Motor neuron (in vitro differentiated cells): ENCODE results near the gene FADS1. TPM values are rescaled to one million over a fixed set of nuclear protein-coding genes. Genes with fewer than 3 reads are reported as not detected.

Source experiments
- ATAC-seq, 8 experiments: fragments of 200-7000 bp; cut with Tn5 transposase; replicated peaks in 6 of 8; 2 replicates each; pipeline ENCODE4 v1.8.0; 2021; ENCODE audit warnings: mild to moderate bottlenecking in 8 of 8, moderate library complexity in 8 of 8
- H3K27ac ChIP-seq, 2 donors: fragments of 250-450 bp; sonication (Bioruptor Pico); 2 replicates each; pipeline ENCODE4 v1.9.0; 2021; ENCODE audit warnings: antibody characterized with exemption in 2 of 2, mild to moderate bottlenecking in 2 of 2, moderate library complexity in 1 of 2
- H3K4me1 ChIP-seq, 2 donors: fragments of 250-450 bp; sonication (Bioruptor Pico); replicated peaks in 1 of 2; 2 replicates each; pipeline ENCODE4 v1.6.1; 2021; ENCODE audit warnings: antibody characterized with exemption in 2 of 2, mild to moderate bottlenecking in 2 of 2, moderate library complexity in 1 of 2
- H3K4me3 ChIP-seq, 5 donors: fragments of 250-450 bp; sonication (Bioruptor Pico); 2 replicates each; pipeline ENCODE4 v1.9.0; 2021; ENCODE audit warnings: antibody characterized with exemption in 5 of 5, mild to moderate bottlenecking in 5 of 5, moderate library complexity in 4 of 5
- WGBS, 10 experiments: fragments of 450-650 bp; shearing (Covaris generic); methylation state at CpG; one replicate each; pipeline ENCODE4 v1.0.0; 2022; 5-methylcytosine and 5-hydroxymethylcytosine counted together
- in situ Hi-C, 9 experiments: fragments of 400-800 bp; cut with MboI; loops; one replicate each; pipeline ENCODE4 v1.15.0; 2021; ENCODE audit warnings: low sequenced_read_pairs in 9 of 9, low pct_unique_long_range_greater_than_20kb in 2 of 9; ENCODE audit not compliant: unreplicated experiment in 9 of 9
- total RNA-seq, 8 experiments: library from RNA; unstranded; fragments of 300-600 nt; gene quantifications; 2 replicates each; pipeline versions ENCODE4 v1.2.3 to v1.2.4, GENCODE V29; 2022

Gene FADS1
- total RNA-seq, 8 experiments from 2014 or later = 55.0 to 165 (median 116) TPM

DNA sequence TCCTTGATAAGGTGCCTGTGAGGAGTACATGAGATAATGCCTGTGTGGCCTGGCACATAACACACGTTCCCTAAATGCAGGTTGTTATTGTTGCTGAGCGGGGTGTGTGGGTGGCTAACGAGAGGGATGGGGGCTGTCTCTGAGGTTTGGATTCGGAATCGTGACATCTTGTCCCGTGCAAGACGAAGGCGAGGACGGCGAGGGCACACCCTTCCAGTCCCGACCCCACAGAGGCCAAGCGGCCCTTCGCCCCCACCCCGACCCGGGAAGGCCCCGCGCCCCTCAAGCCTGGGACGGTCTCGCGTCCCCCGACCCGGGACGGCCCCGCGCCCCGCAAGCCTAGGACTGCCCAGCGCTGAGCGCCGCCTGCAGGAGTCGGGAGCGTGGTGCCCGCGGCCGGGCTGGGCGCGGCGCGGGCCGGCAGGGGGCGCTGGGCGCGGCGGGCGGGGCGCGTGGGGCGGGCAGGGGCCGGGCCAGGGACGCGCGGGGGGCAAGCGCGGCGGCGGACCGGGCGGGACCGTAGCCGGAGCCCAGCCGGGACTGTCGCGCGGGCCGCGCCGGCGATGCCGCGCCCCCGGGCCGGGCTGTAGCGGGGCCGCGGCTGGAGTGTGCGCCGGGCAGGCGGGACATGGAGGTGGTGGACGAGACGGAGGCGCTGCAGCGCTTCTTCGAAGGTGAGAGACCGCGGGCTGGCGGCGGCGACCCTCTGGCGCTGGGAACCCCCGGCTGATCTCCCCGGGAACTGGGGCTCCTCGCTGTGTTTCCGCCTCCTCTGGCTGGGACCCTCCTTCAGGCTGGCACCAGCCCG is 64.5 kb downstream of the FADS1 start, which contains the start of gene MYRF:
MYRF (plus strand) TSS at position 520 of the 808 bp plus-strand sequence; CDS start at position 629, 109 bp downstream.
- peak; percentile 60 to 93 (median 70) for ATAC-seq
- WGBS, 10 experiments = 0 to 20% (median 10%) methylated on average over 1 to 2 of the region's 93 CpGs; no CpG with 5 or more reads in 7 of the 10 experiments
- in situ Hi-C loops = no loop called here
- Histone ChIP-seq H3K27ac (no peak within 1 kb of the TSS), H3K4me3 (peak within 1 kb of the TSS; percentile 39 to 49 (median 43)), H3K4me1 (peaks cover 26 to 58% of the 10 kb centered on the region in 2 donors)

DNA sequence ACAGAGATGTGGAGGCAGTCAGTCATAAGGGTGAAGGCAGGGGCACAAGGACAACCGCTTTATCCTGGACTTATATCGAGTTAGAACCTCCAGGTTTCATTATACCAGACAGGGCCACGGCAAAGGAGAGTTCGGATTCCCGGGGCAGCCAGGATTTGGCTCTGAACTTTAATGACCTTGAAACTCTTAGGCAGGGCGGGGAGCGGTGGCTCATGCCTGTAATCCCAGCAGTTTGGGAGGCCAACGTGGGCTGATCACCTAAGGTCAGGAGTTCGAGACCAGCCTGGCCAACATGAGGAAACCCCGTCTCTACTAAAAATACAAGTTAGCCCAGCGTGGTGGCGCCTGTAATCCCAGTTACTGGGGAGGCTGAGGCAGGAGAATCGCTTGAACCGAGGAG is 65.4 kb downstream of the FADS1 start:
- in situ Hi-C loops = no loop called here
- no peak overlapping the region for H3K4me3 ChIP-seq
- 73 to 93% (median 83%) methylated on average over 1 to 13 of the region's 14 CpGs; no CpG with 5 or more reads in 3 of the 10 experiments for WGBS, 10 experiments
- H3K4me1 ChIP-seq = peaks cover 26 to 53% of the 10 kb centered on the region in 2 donors
- no peak for ATAC-seq
- H3K27ac ChIP-seq = no peak overlapping the region

DNA sequence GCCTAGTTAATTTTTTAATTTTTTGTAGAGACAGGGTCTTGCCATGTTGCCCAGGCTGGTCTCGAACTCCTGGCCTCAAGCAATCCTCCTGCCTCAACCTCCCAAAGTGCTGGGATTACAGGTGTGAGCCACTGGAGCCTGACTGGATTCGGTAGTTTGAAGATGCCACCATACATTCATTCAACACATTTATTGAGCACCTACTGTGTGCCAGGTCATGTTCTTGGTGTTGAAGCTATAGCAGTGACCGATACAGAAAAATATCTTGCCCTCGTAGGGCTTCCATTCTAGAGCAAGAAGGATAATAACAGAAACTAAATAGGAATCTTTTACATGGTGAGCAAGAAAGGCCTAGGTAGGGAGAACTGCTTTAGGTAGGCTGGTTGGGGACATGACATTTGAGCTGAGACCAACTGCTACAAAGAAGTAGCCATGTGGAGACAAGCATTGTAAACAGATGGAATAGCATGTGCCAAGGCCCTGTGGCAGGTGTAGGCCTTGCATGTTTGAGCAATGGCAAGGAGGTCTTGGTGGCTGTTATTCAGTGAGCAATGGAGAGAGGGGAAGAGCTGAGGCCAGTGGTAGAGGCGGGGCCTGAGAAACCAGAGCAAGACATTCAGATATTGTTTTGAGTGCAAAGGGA is 66.1 kb downstream of the FADS1 start:
- H3K4me3 ChIP-seq = no peak overlapping the region
- 89 to 100% (median 97%) methylated on average over 2 to 5 of the region's 5 CpGs; no CpG with 5 or more reads in 3 of the 10 experiments for WGBS, 10 experiments
- ATAC-seq = no peak
- H3K4me1 ChIP-seq = peaks cover 31 to 57% of the 10 kb centered on the region in 2 donors
- H3K27ac ChIP-seq = peak overlapping the region in 1 of 2 donors; percentile 73
- in situ Hi-C loops = no loop called here

Other genes starting within 250 kb of the FADS1 start
- 10 to 100 TPM in 4 of 8 experiments, 1 to 10 TPM in 2, under 1 TPM in 2; 0.27 to 13.6 (median 9.7) TPM for gene SYT7, start 235.9 kb downstream of the FADS1 start, total RNA-seq
- gene DAGLA, start 136.6 kb downstream of the FADS1 start, total RNA-seq = 1 to 10 TPM; 2.0 to 5.0 (median 2.6) TPM
- gene MYRF, start 64.4 kb downstream of the FADS1 start, total RNA-seq = 1 to 10 TPM in 7 of 8 experiments, under 1 TPM in 1; 0.92 to 4.0 (median 2.3) TPM
- 100 to 1,000 TPM; 138 to 330 (median 269) TPM for gene TMEM258, start 24.4 kb downstream of the FADS1 start, total RNA-seq
- gene FEN1, start 24.1 kb downstream of the FADS1 start, total RNA-seq = 10 to 100 TPM in 7 of 8 experiments, 1 to 10 TPM in 1; 7.5 to 59.0 (median 16.6) TPM
- 100 to 1,000 TPM in 7 of 8 experiments, 10 to 100 TPM in 1; 80.3 to 358 (median 141) TPM for gene FADS2, start 11.3 kb upstream of the FADS1 start, total RNA-seq
- gene FADS3, start 74.5 kb upstream of the FADS1 start, total RNA-seq = 10 to 100 TPM in 6 of 8 experiments, 1 to 10 TPM in 2; 7.9 to 48.8 (median 11.8) TPM
- 10 to 100 TPM in 1 of 8 experiments, 1 to 10 TPM in 6, under 1 TPM in 1; 0.50 to 12.8 (median 2.5) TPM for gene RAB3IL1, start 100.6 kb upstream of the FADS1 start, total RNA-seq
- 10 to 100 TPM in 1 of 8 experiments, 1 to 10 TPM in 7; 2.5 to 10.7 (median 5.5) TPM for gene BEST1, start 133.3 kb upstream of the FADS1 start, total RNA-seq
- 1,000 to 10,000 TPM in 6 of 8 experiments, 100 to 1,000 TPM in 2; 863 to 2,225 (median 1,257) TPM for gene FTH1, start 150.6 kb upstream of the FADS1 start, total RNA-seq